Transverse colon (tissue), 4 donors: ENCODE measurements around the gene FITM1. TPM values are rescaled to one million over a fixed set of nuclear protein-coding genes. Genes with fewer than 3 reads are reported as not detected.
A peak's percentile ranks its signal among the peaks of the same experiment; 100 is the strongest.

Experiments
- DNase-seq: peaks from one replicate; pipeline ENCODE4 v3.0.0-alpha.2; 2019
- H3K27ac ChIP-seq, 4 donors: fragments of 200-600 bp; sonication (generic); 2 replicates each; pipeline ENCODE4 v1.5.1; 2016 to 2018; ENCODE audit warnings: inconsistent platforms in 4 of 4
- H3K27me3 ChIP-seq: fragments of 200-600 bp; sonication (generic); 2 replicates; pipeline ENCODE4 v1.5.1; 2017; ENCODE audit warnings: inconsistent platforms
- H3K36me3 ChIP-seq, 4 donors: fragments of 200-600 bp; sonication (generic); 2 replicates each; pipeline ENCODE4 v1.5.1; 2017 to 2019; ENCODE audit warnings: inconsistent platforms in 4 of 4
- H3K4me1 ChIP-seq, 4 donors: fragments of 200-600 bp; sonication (generic); 2 replicates each; pipeline ENCODE4 v1.5.1; 2017 to 2020; ENCODE audit warnings: inconsistent platforms in 4 of 4
- H3K4me3 ChIP-seq, 4 donors: fragments of 200-600 bp; sonication (generic); 1 replicate in 1 of 4; 2 replicates in 3 of 4; pipeline versions ENCODE4 v1.5.1 to v1.6.1; 2017 to 2019; ENCODE audit warnings: inconsistent platforms in 4 of 4
- H3K9me3 ChIP-seq, 2 donors: fragments of 200-600 bp; sonication (generic); 2 replicates each; pipeline ENCODE4 v1.5.1; 2017 to 2019; ENCODE audit warnings: inconsistent platforms in 2 of 2
- EP300 ChIP-seq: sonication (generic); formaldehyde crosslinking; IDR thresholded peaks from one replicate; pipeline ENCODE4 v1.6.1; 2017; ENCODE audit warnings: antibody characterized with exemption, low read depth
- POLR2A ChIP-seq: fragments of 450-650 bp; IDR thresholded peaks from one replicate; pipeline ENCODE4 v1.6.1; 2016; ENCODE audit warnings: antibody characterized with exemption, mild to moderate bottlenecking, moderate library complexity
- POLR2AphosphoS5 ChIP-seq, 3 donors: sonication (generic); formaldehyde crosslinking; IDR thresholded peaks; one replicate each; pipeline ENCODE4 v1.6.1; 2016; ENCODE audit warnings: antibody characterized with exemption in 3 of 3
- WGBS, 2 donors: methylation state at CpG; one replicate each; pipeline ENCODE4 v1.1.5; 2018; ENCODE audit warnings: low coverage in 1 of 2; 5-methylcytosine and 5-hydroxymethylcytosine counted together
- in situ Hi-C, 4 donors: fragments of 200-750 bp; cut with MboI; loops; one replicate each; pipeline versions ENCODE4 v1.15.0 to v1.15.1; 2017; ENCODE audit warnings: low sequenced_read_pairs in 3 of 4, low pct_ligation_motif_present in 1 of 4, low pct_unique_long_range_greater_than_20kb in 1 of 4
- intact Hi-C: fragments of 100-400 bp; cut with DNase I; formaldehyde crosslinking; loops from one replicate; pipeline ENCODE4 v1.15.1; 2023; ENCODE audit warnings: low total_unique reads
- total RNA-seq, 4 donors: library from RNA; depleted of rRNA; stranded (reverse); fragments of >200 nt; gene quantifications; one replicate each; pipeline ENCODE4 v1.1.0, GENCODE V29; 2016
- TF ChIP-seq, protein P1 (sequence below), 5 experiments: fragments of 200-600 bp in 3 of 5; fragments of 450-650 bp in 2 of 5; sonication (generic) in 3 of 5; IDR thresholded peaks; 1 replicate in 2 of 5; 2 replicates in 3 of 5; pipeline ENCODE4 v1.5.1; 2016 to 2017; ENCODE audit warnings: antibody characterized with exemption in 5 of 5, inconsistent platforms in 3 of 5, mild to moderate bottlenecking in 2 of 5, moderate library complexity in 1 of 5

FITM1 gene
- total RNA-seq, 4 donors from 2014 or later = 1.4 to 1.6 TPM; not detected in 2

- Histone ChIP-seq H3K9me3 (no peaks in the 10 kb centered on the region), H3K4me3 (peak within 1 kb of the TSS; percentile 73 to 98 (median 86)), H3K4me1 (peaks cover 14 to 51% (median 30%) of the 10 kb centered on the region in 4 donors), H3K27ac (peak within 1 kb of the TSS; percentile 94 to 99 (median 97)), H3K36me3 (peaks cover 0 to 22% (median 4%) of the 10 kb centered on the region in 4 donors), H3K27me3 (no peaks in the 10 kb centered on the region)
- DNase-seq = peak; percentile 99
- in situ Hi-C loops = no loop called here
- intact Hi-C loops = no loop called here
- TF ChIP-seq, protein P1, sequence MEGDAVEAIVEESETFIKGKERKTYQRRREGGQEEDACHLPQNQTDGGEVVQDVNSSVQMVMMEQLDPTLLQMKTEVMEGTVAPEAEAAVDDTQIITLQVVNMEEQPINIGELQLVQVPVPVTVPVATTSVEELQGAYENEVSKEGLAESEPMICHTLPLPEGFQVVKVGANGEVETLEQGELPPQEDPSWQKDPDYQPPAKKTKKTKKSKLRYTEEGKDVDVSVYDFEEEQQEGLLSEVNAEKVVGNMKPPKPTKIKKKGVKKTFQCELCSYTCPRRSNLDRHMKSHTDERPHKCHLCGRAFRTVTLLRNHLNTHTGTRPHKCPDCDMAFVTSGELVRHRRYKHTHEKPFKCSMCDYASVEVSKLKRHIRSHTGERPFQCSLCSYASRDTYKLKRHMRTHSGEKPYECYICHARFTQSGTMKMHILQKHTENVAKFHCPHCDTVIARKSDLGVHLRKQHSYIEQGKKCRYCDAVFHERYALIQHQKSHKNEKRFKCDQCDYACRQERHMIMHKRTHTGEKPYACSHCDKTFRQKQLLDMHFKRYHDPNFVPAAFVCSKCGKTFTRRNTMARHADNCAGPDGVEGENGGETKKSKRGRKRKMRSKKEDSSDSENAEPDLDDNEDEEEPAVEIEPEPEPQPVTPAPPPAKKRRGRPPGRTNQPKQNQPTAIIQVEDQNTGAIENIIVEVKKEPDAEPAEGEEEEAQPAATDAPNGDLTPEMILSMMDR (IDR thresholded peaks at IDR 0.05) = no peak
- TF ChIP-seq POLR2A (peak; percentile 61), EP300 (no peak), POLR2AphosphoS5 (IDR thresholded peaks at IDR 0.05) (peak; percentile 57 to 85 (median 77))
- 0% methylated on average over 31 of the region's 57 CpGs; no CpG with 5 or more reads in 1 of the 2 donors for WGBS, 2 donors
Observed at GRCh38 chr14:24146978-24147760, 16.7 kb downstream of the FITM1 start, which contains the start of gene RNF31. Gene RNF31, plus strand, starts transcription at chr14:24147498. Its CDS starts 201 bp downstream, at chr14:24147699.

GRCh38 chr14:24147761-24148428 is 17.4 kb downstream of the FITM1 start:
- in situ Hi-C loops (no loop called here), intact Hi-C loops (no loop called here)
- no peaks in the 10 kb centered on the region for H3K9me3 ChIP-seq
- no peaks in the 10 kb centered on the region for H3K27me3 ChIP-seq
- peaks cover 0 to 27% (median 6%) of the 10 kb centered on the region in 4 donors for H3K36me3 ChIP-seq
- H3K27ac ChIP-seq = peak overlapping the region; percentile 94 to 99 (median 97)
- peaks cover 12 to 44% (median 23%) of the 10 kb centered on the region in 4 donors for H3K4me1 ChIP-seq
- WGBS, 2 donors = 8% methylated on average over 21 of the region's 29 CpGs; no CpG with 5 or more reads in 1 of the 2 donors
- TF ChIP-seq POLR2AphosphoS5 (IDR thresholded peaks at IDR 0.05) = no peak
- no peak for TF ChIP-seq POLR2A
- no peak for TF ChIP-seq EP300
- TF ChIP-seq, protein P1 (IDR thresholded peaks at IDR 0.05) = no peak
- DNase-seq = no peak
- peak overlapping the region; percentile 73 to 98 (median 86) for H3K4me3 ChIP-seq

DNA sequence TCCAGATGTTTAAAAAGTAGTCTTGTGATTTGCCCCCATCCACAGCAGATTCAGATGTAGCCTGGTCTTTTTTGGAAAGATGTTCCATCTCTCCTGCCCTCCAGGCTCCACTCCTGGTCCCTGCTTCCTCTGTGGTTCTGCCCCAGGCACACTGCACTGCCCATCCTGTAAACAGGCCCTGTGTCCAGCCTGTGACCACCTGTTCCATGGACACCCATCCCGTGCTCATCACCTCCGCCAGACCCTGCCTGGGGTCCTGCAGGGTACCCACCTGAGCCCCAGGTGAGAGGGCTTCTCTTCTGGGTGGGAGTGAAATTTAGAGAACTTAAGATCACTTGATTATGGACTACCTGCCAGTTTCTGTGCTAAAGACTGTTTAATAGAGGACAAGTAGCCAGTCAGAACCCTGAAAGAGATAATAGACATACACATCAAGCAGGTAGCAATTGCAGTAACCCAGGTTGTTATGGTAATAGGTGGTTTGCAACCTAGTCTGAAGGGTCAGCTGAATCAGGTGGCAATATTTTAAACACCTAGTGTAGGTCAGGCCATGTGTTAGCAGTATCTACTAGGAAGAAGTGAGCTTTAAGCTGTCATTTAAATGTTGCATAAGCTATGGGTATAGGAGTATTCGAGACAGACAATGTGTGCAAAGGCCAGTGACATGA is 19.0 kb downstream of the FITM1 start:
- 87% methylated on average over 3 of the region's 3 CpGs; no CpG with 5 or more reads in 1 of the 2 donors for WGBS, 2 donors
- H3K36me3 ChIP-seq = peaks cover 0 to 28% (median 10%) of the 10 kb centered on the region in 4 donors

More for the DNA sequence above, 19.0 kb downstream of the FITM1 start:
- TF ChIP-seq POLR2A = no peak
- TF ChIP-seq POLR2AphosphoS5 (IDR thresholded peaks at IDR 0.05) = no peak
- TF ChIP-seq, protein P1 (IDR thresholded peaks at IDR 0.05) = no peak
- TF ChIP-seq EP300 = no peak
- in situ Hi-C loops = no loop called here
- H3K4me1 ChIP-seq = peaks cover 12 to 30% (median 21%) of the 10 kb centered on the region in 4 donors
- H3K9me3 ChIP-seq = no peaks in the 10 kb centered on the region
- no peaks in the 10 kb centered on the region for H3K27me3 ChIP-seq
- no peak overlapping the region for H3K4me3 ChIP-seq
- intact Hi-C loops = no loop called here
- no peak overlapping the region for H3K27ac ChIP-seq
- no peak for DNase-seq
